Measurements from ENCODE around the gene LSM5.
"Not testable (repeated sequence)": the region's sequence is repeated elsewhere in the genome, so short reads cannot be mapped to it uniquely, and the experiment has no call there.

The LSM5 gene

GRCh38 chr7:32502728-32503127 lies 12.5 kb upstream of the LSM5 start:
- DNase-seq (ENCODE audit: extremely low read depth, low read depth), result no peak
- TF ChIP-seq CTCF (IDR thresholded peaks at IDR 0.05; ENCODE audit: low read depth, low read length), result no peak

- DNase-seq (ENCODE audit: extremely low read depth, low read depth), result no peak
- no peak for TF ChIP-seq CTCF (IDR thresholded peaks at IDR 0.05; ENCODE audit: low read depth, low read length)
These were observed 11.3 kb upstream of the LSM5 start for GRCh38 chr7:32501522-32501921.

GRCh38 chr7:32500922-32501341 lies 10.8 kb upstream of the LSM5 start:
- no peak for DNase-seq (ENCODE audit: extremely low read depth, low read depth)
- TF ChIP-seq CTCF (IDR thresholded peaks at IDR 0.05; ENCODE audit: low read depth, low read length), result no peak

- DNase-seq (ENCODE audit: extremely low read depth, low read depth), result not testable (repeated sequence)
These were observed 10.0 kb upstream of the LSM5 start for GRCh38 chr7:32500216-32500615.

GRCh38 chr7:32499755-32500154 lies 9.6 kb upstream of the LSM5 start:
- DNase-seq (ENCODE audit: extremely low read depth, low read depth), result not testable (repeated sequence)

GRCh38 chr7:32496052-32496813 lies 6.1 kb upstream of the LSM5 start:
- TF ChIP-seq CTCF (IDR thresholded peaks at IDR 0.05; ENCODE audit: low read depth, low read length), result no peak
- no peak for DNase-seq (ENCODE audit: extremely low read depth, low read depth)

GRCh38 chr7:32495298-32496051 lies 5.3 kb upstream of the LSM5 start, which contains the start of gene AVL9:
Gene AVL9, plus strand, starts transcription at chr7:32495489. Its CDS starts 221 bp downstream, at chr7:32495710.
- peak; percentile 89 for DNase-seq (ENCODE audit: extremely low read depth, low read depth)
- TF ChIP-seq CTCF (IDR thresholded peaks at IDR 0.05; ENCODE audit: low read depth, low read length), result no peak

- TF ChIP-seq CTCF (IDR thresholded peaks at IDR 0.05; ENCODE audit: low read depth, low read length), result no peak
- DNase-seq (ENCODE audit: extremely low read depth, low read depth), result no peak
These were observed 4.7 kb upstream of the LSM5 start for GRCh38 chr7:32494946-32495297.

All from AG09319 (cell line).